DMS153 treated with DMSO at 0.1 percent for 48 hours (cell line): Measurements from ENCODE around the gene NRXN3.

Experiments
- DNase-seq: peaks from one replicate; lab custom pipeline; 2025; ENCODE audit not compliant: unreplicated experiment; lab: John Stamatoyannopoulos, UW

NRXN3 gene

GRCh38 chr14:79548836-79549235 is 1378.7 kb downstream of the NRXN3 start:
- no peak for DNase-seq

- DNase-seq = no peak
Measured at GRCh38 chr14:79549515-79549914, 1379.3 kb downstream of the NRXN3 start.

GRCh38 chr14:79551523-79551922 is 1381.3 kb downstream of the NRXN3 start:
- DNase-seq = peak; percentile 43

- DNase-seq = no peak
Measured at GRCh38 chr14:79552778-79553177, 1382.6 kb downstream of the NRXN3 start.

- DNase-seq = no peak
Measured at GRCh38 chr14:79554816-79555215, 1384.6 kb downstream of the NRXN3 start.

- no peak for DNase-seq
Measured at GRCh38 chr14:79555429-79555828, 1385.3 kb downstream of the NRXN3 start.

- no peak for DNase-seq
Measured at GRCh38 chr14:79557309-79557708, 1387.1 kb downstream of the NRXN3 start.

GRCh38 chr14:79562185-79562584 is 1392.0 kb downstream of the NRXN3 start:
- DNase-seq = no peak

- DNase-seq = no peak
Measured at GRCh38 chr14:79564371-79564770, 1394.2 kb downstream of the NRXN3 start.

- DNase-seq = no peak
Measured at GRCh38 chr14:79567306-79567705, 1397.1 kb downstream of the NRXN3 start.

- no peak for DNase-seq
Measured at GRCh38 chr14:79568594-79568993, 1398.4 kb downstream of the NRXN3 start.

- DNase-seq = no peak
Measured at GRCh38 chr14:79569072-79569471, 1398.9 kb downstream of the NRXN3 start.

- DNase-seq = no peak
Measured at GRCh38 chr14:79570648-79571047, 1400.5 kb downstream of the NRXN3 start.

GRCh38 chr14:79571366-79571765 is 1401.2 kb downstream of the NRXN3 start:
- DNase-seq = no peak

GRCh38 chr14:79573486-79573885 is 1403.3 kb downstream of the NRXN3 start:
- no peak for DNase-seq

- DNase-seq = no peak
Measured at GRCh38 chr14:79575032-79575431, 1404.9 kb downstream of the NRXN3 start.

GRCh38 chr14:79576424-79576823 is 1406.3 kb downstream of the NRXN3 start:
- DNase-seq = no peak

GRCh38 chr14:79578470-79578869 is 1408.3 kb downstream of the NRXN3 start:
- no peak for DNase-seq

- no peak for DNase-seq
Measured at GRCh38 chr14:79580414-79580813, 1410.2 kb downstream of the NRXN3 start.

- no peak for DNase-seq
Measured at GRCh38 chr14:79580906-79581305, 1410.7 kb downstream of the NRXN3 start.

- no peak for DNase-seq
Measured at GRCh38 chr14:79581912-79582576, 1411.9 kb downstream of the NRXN3 start.

- no peak for DNase-seq
Measured at GRCh38 chr14:79583738-79584408, 1413.7 kb downstream of the NRXN3 start.

GRCh38 chr14:79584679-79585078 is 1414.5 kb downstream of the NRXN3 start:
- DNase-seq = no peak
